Skin epidermis (tissue), 12 donors: ENCODE results near the gene KIAA0753.

ENCODE experiments used
- H3K27ac ChIP-seq, 21 experiments: fragments of 200-600 bp; sonication (generic) in 11 of 21; one replicate each; pipeline ENCODE4 v1.5.0; 2020; ENCODE audit warnings: mild to moderate bottlenecking in 3 of 21, inconsistent platforms in 2 of 21, moderate library complexity in 2 of 21
- H3K4me3 ChIP-seq, 7 experiments: fragments of 200-600 bp; sonication (generic) in 2 of 7; one replicate each; pipeline ENCODE4 v1.5.0; 2020; ENCODE audit warnings: inconsistent platforms in 2 of 7, mild to moderate bottlenecking in 2 of 7, moderate library complexity in 1 of 7

KIAA0753 gene

GRCh38 chr17:6556121-6557039 is 84.1 kb downstream of the KIAA0753 start, which contains the start of gene PITPNM3:
TSS of gene PITPNM3 (minus strand) at chr17:6556555. CDS start at chr17:6556406, 149 bp downstream.
- Histone ChIP-seq H3K27ac (peak within 1 kb of the TSS in 20 of 21 experiments; percentile 20 to 90 (median 79)), H3K4me3 (peak within 1 kb of the TSS; percentile 39 to 63 (median 53))

- peak overlapping the region in 20 of 21 experiments; percentile 20 to 90 (median 79) for H3K27ac ChIP-seq
- peak overlapping the region; percentile 39 to 63 (median 53) for H3K4me3 ChIP-seq
These were observed 85.0 kb downstream of the KIAA0753 start for GRCh38 chr17:6555331-6556120.

- Histone ChIP-seq H3K4me3 (peak overlapping the region; percentile 39 to 63 (median 53)), H3K27ac (peak overlapping the region in 20 of 21 experiments; percentile 20 to 90 (median 79))
These were observed 85.6 kb downstream of the KIAA0753 start for GRCh38 chr17:6554871-6555330.

GRCh38 chr17:6554342-6554741 is 86.2 kb downstream of the KIAA0753 start:
- H3K4me3 ChIP-seq: peak overlapping the region in 1 of 7 experiments; percentile 63
- H3K27ac ChIP-seq: peak overlapping the region in 12 of 21 experiments; percentile 20 to 90 (median 82)

- H3K27ac ChIP-seq: peak overlapping the region in 20 of 21 experiments; percentile 42 to 82 (median 67)
- no peak overlapping the region for H3K4me3 ChIP-seq
These were observed 88.5 kb downstream of the KIAA0753 start for GRCh38 chr17:6551869-6552531.

GRCh38 chr17:6551356-6551755 is 89.2 kb downstream of the KIAA0753 start:
- H3K27ac ChIP-seq: peak overlapping the region in 17 of 21 experiments; percentile 35 to 82 (median 65)
- H3K4me3 ChIP-seq: no peak overlapping the region

- H3K4me3 ChIP-seq: no peak overlapping the region
These were observed 91.0 kb downstream of the KIAA0753 start for GRCh38 chr17:6549384-6550036.

GRCh38 chr17:6548578-6549330 is 91.8 kb downstream of the KIAA0753 start:
- peak overlapping the region in 5 of 21 experiments; percentile 15 to 57 (median 31) for H3K27ac ChIP-seq
- H3K4me3 ChIP-seq: no peak overlapping the region

More at GRCh38 chr17:6549384-6550036, 91.0 kb downstream of the KIAA0753 start:
- H3K27ac ChIP-seq: peak overlapping the region in 3 of 21 experiments; percentile 15 to 31 (median 25)

- Histone ChIP-seq H3K4me3 (no peak overlapping the region), H3K27ac (no peak overlapping the region)
These were observed 92.5 kb downstream of the KIAA0753 start for GRCh38 chr17:6548034-6548433.

GRCh38 chr17:6547336-6547735 is 93.2 kb downstream of the KIAA0753 start:
- Histone ChIP-seq H3K4me3 (no peak overlapping the region), H3K27ac (no peak overlapping the region)

GRCh38 chr17:6546069-6546718 is 94.3 kb downstream of the KIAA0753 start:
- H3K27ac ChIP-seq: no peak overlapping the region
- H3K4me3 ChIP-seq: no peak overlapping the region

GRCh38 chr17:6545291-6545690 is 95.2 kb downstream of the KIAA0753 start:
- H3K4me3 ChIP-seq: no peak overlapping the region
- H3K27ac ChIP-seq: peak overlapping the region in 1 of 21 experiments; percentile 24

GRCh38 chr17:6544011-6544370 is 96.5 kb downstream of the KIAA0753 start:
- H3K27ac ChIP-seq: no peak overlapping the region
- no peak overlapping the region for H3K4me3 ChIP-seq

- Histone ChIP-seq H3K4me3 (no peak overlapping the region), H3K27ac (no peak overlapping the region)
These were observed 97.2 kb downstream of the KIAA0753 start for GRCh38 chr17:6543079-6544010.

GRCh38 chr17:6542577-6542976 is 97.9 kb downstream of the KIAA0753 start:
- Histone ChIP-seq H3K27ac (no peak overlapping the region), H3K4me3 (no peak overlapping the region)

- Histone ChIP-seq H3K27ac (no peak overlapping the region), H3K4me3 (no peak overlapping the region)
These were observed 98.6 kb downstream of the KIAA0753 start for GRCh38 chr17:6541886-6542285.

- no peak overlapping the region for H3K4me3 ChIP-seq
- no peak overlapping the region for H3K27ac ChIP-seq
These were observed 100.6 kb downstream of the KIAA0753 start for GRCh38 chr17:6539871-6540270.
